GM18868 (cell line): ENCODE measurements around the gene NGFR.

Experiments
- ATAC-seq: cut with Tn5 transposase; IDR thresholded peaks from one replicate; pipeline ENCODE4 v1.9.1; 2021; ENCODE audit warnings: mild to moderate bottlenecking, moderate library complexity; ENCODE audit not compliant: unreplicated experiment

Gene NGFR, protein sequence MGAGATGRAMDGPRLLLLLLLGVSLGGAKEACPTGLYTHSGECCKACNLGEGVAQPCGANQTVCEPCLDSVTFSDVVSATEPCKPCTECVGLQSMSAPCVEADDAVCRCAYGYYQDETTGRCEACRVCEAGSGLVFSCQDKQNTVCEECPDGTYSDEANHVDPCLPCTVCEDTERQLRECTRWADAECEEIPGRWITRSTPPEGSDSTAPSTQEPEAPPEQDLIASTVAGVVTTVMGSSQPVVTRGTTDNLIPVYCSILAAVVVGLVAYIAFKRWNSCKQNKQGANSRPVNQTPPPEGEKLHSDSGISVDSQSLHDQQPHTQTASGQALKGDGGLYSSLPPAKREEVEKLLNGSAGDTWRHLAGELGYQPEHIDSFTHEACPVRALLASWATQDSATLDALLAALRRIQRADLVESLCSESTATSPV

DNA sequence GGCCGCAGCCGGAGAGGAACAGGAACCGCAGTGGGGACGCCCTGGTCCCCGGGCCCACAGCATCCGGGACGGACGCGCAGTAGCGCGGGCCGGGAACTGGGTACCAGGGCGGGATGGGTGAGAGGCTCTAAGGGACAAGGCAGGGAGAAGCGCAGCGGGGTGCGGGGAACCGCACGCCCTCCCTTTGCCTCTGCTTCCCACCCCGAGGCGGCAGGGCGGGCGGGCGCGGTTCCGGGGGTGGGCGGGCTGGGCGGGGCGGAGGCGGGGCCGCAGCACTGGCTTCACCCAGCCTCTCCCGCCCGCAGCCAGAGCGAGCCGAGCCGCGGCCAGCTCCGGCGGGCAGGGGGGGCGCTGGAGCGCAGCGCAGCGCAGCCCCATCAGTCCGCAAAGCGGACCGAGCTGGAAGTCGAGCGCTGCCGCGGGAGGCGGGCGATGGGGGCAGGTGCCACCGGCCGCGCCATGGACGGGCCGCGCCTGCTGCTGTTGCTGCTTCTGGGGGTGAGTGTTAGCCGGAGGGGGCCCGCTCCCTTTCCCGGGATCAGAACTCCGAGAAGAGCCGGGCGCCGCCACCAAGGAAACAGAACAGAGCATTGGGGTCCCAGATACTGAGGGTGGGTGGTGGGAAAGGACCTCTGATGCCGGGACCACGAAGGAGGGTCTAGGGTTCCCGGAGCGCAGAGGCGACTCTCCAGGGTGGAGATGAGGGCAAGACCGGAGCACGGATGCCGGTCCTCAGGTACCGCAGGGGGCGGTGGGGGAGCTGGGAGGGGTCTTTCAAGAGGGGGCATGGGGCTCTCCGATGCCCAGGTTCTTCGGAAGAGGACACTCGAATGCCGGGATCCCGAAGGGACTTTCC, at the start of gene NGFR:
TSS of gene NGFR (plus strand) at position 308 of the 856 bp plus-strand sequence. CDS start at position 433, 125 bp downstream.
- ATAC-seq, result no peak

DNA sequence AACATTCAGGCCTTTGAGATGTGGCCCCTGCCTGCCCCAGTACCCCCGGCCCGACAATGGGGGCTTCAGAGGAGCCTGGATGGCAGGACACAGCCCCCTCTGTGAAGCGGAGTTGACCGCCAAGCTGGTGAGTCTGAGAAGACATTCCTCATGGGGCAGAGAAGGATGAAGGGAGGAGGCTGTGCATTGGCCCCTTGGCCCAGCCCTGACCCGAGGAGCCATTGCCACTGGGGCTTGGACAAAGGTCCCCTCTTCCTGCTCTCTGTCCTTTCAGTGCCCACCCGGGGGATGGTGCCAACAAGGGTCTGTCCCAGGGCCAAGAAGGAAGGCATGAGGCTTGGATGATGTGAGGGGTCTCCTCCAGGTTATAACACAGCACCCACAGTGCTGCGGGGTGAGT, 49.5 kb upstream of the NGFR start:
- ATAC-seq, result no peak

DNA sequence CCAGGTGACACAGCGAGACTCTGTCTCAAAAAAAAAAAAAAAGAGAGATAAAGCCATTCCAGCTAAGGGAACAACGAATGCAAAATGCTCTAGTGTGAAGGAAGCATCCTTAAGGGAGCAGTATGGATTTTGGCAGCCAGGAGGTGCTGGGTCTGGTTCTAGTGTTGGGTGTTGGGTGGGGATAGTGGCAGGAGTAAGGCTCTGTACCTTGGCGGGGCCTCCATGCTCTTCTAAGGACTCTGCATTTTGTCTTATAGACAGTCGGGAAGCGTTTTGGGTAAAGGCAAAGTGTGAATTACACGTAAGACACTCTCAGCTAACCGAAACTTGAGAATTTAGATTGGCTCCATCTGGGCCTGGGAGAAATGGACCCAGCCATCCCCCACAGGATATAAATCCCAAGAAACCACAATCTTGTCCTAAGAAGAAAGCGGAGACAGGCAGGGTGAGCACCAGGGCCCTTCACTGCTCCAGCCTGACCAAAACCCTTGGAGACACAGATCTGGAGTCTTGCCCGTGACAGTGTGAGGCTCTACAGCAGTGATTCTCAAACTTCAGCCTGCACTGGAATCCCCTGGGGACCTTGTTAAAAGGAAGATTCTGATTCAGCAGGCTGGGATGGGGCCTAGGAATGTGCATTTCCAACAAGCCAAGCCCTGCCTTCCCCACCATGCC, 47.3 kb upstream of the NGFR start:
- ATAC-seq, result no peak

DNA sequence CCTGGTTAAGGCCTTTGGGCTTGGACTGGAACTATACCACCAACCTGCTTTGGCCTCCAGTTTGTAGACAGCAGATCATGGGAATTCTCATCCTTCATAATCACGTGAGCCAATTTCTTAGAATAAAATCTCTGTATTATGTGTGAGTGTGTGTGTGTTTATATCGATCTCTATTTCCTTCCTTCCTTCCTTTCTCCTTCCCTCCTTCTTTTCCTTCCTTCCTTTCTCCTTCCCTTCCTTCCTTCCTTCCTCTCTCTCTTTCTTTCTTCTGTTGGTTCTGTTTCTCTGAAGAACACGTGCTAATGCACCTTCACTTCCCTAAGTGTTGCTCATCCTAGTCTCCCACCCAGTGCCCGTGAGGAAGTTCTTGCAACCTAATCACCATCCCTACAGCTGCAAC, 44.9 kb upstream of the NGFR start:
- no peak for ATAC-seq

DNA sequence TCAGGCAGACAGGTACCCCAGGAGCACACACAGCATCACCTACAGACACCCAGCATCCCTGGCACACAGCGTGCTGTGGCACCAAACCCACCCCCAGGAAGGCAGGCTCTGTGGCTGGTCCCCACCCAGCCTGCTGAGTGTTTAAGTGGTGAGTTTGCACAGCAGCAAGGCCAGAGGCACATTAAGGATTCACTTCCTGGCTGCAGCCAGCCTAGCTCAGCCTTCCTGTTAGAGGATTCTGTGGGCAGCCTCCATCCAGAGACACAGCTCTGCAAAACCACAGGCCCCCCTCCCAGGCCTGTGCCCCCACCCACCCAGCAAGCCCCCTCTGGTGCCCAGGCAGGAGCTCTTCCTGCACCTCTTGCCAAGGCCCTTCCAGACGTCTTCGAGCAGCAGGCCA, 44.4 kb upstream of the NGFR start:
- ATAC-seq, result no peak

DNA sequence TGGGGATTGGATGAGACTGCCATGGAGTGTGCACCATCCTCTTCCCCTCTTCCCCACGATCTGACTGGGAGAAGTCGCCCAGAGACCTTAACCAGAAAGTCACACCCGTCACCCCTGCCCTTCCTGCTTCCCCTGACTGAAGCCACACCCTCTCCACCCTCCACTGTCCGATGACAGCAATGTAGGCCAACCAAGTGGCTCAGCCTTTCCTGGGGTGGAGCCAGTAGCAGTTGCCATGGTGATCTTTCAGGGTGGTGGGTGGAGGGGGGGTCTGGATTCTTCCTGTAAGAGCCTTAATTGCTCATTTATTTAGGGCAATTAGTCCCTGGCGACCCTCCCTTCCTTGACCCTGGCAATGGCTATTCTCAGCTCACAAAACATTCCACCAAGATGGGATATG, 42.9 kb upstream of the NGFR start:
- ATAC-seq, result no peak

DNA sequence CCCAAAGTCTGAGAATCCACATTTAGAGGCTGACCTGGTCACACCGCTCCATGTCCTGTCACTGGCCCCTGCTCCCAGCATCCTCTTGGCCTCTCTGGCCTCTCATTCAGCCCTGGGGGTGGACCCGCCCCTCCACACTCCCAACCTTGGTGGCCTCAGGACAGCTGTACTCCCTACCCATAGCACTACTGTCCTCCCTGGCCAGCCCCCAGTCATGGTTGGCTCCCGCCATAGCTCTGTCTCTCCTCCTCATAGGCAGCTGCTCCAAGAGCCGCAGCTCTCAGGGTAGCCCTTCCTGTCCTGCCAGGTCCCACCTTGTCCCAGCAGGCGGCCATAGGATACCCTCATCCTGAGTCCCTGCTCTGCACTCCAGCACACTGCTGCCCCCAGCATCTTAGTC, 42.4 kb upstream of the NGFR start:
- ATAC-seq, result no peak

DNA sequence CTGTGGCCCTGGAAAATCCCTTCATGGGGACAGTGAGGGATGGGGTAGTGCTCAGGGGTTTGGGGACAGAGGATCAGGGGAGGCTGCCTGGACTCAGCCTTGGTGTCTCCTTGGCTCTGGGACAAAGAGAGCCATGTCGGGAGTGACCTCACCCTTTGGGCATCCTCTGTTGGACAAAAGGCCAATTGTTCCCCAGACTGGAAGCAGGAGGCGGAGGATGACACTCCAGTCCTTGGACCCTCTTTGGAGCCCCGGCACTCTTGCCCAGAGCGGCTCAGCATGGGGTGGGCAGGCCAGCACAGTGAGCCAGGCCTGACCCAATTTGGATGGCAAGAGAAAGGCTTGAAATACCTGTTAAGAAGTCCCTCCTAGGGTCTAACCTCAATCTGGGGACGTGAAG, 41.0 kb upstream of the NGFR start:
- ATAC-seq, result no peak

DNA sequence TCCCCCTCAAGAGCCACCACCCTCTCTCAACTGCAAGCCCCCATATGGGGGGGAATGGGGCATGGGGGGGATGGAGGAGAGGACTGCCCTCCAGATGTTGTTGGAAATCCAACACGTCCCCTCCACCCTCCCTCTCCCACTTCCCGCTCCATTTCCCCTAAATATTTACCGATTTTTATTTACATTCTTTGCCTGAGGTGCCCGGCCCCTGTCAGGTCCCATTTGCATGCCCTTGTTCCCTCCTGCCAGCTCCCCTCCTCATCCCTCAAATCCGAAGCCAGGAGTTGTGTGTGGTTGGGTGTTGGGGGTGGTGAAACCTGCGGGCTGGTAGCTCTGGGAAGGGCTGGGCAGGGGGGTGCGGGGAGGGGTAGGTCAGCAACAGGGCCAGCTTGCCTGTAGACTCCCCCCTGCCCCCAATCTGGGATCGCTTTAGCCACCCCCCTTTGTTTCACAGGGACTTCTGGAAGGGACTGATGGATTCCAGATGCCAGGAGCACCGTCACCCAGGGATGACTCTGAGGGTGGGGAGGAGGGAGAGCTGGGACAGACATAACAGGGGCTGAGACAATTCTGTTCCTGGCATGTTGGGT, 39.7 kb upstream of the NGFR start:
- no peak for ATAC-seq

DNA sequence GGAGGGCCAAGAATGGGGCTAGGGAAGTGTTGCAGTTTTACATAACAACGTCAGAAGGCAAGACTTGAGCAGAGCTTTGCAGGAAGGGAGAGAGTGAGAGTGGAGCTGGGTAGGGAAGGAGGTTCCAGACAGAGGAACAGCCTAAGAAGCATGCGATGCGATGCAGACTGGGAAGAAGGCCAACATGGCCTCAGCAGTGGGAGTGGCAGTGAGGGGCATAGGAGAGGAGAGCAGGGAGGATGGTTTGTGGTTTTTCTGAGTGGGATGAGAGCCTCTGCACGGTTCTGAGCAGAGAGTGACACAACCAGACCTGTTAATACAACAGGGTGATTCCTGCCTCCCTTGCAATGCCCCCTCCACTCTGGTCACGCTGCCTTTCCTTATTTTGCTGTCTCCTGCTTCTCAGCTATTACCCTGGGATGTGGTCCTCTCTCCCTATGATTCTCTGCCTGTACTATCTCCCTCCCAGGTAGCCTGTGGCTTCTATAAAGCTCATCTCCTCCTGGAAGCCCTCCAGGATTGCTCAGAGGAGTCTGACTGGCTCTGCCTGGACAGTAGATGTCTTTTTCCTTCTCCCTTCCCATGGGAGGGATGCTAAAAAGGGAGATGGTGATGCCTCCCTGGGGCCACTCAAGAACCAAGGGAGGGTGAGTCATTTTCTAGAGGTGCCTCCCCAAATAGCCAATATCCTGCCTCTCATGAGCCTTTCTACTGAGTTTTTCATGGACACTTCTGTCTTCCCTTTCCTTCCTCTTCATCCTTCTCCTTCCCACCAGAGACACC, 38.7 kb upstream of the NGFR start:
- ATAC-seq, result no peak

DNA sequence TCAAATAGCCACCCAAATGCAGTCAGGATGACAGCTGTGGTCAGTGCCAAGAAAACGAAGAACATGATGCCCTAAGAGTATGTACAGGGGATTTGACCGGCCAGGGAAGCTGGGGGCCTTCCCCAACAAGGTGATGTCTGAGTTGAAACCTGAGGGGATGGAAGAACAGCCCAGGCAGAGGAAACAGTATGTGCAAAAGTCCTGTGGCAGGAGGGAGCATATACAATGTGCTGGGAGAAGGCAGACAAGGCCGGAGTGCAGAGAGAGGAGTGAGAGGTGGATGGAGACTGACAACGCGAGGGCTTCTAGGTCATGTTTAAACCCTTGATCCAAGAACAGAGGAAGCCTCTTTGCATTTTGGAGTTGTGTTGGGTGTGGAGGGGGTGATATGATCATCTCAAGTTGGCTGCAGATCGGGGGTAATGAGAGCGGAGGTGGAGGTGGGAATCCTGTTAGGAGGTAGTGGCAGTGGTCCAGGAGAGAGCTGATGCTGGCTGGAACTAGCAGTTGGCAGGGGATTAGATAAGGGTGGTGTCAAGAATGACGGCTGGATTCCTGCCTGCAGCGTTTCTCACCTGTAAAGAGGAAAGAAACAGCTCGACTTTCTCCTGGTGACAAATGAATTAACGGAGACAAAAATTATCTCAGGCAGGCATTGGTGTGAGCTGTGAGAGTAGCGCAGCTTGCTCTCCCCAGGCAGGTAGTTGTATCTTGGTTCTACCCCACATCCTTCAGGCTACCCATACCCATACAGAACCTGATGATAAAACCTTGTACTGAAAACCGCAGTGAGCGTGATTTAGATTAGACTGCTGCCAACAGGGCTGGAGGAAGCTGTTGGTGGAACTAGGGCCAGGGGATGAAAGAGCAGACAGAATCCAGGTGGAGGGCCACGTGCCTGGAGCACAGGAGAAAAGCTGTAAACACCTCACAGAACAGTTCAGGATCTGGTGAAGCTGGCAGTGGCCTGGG, 37.2 kb upstream of the NGFR start:
- no peak for ATAC-seq

DNA sequence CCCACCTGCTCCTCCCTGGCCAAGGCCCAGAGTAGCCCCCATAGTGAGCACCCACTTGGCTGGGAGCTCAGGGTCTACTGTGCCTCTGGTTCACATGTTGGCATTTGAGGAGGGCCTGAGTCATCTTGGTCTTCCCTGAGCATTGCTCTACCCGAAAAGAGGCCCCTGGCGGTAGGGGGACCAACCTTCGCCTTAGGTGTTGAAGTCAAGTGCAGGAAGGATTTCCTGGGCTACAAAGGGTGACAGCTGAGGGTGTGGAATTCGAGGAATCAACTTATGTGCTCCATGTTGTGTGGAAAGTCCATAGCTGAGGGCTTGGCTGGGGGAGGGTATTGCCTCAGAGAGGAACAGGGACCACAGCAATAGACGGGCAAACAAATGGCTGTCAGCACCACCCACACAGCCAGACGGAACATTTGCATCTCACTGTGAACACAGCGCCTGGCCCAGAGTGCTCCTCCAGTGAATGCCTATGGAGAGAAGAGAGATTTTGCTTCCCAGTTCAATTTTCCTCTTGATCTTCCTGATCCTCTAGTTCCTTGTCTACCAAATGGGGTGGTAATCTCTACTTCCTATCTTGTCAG, 35.6 kb upstream of the NGFR start:
- no peak for ATAC-seq

DNA sequence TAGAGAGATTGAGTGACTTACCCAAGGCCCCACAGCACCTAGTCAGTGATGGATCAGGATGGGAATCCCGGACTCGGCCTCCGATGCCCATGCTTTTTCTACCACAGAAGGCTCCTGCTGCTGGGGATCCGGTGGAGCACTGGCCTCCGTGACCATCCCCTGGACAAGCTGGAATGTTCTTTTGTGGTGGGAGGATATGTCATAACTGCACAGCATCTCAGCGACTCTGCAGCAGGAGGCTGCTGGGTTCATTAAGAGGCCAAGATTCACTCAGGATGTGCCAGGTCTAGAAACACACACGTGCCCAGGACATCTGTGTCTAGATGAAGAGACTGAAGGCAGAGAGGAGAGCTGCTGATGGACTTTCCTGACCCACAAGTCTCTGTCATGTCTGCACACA, 34.7 kb upstream of the NGFR start:
- no peak for ATAC-seq

DNA sequence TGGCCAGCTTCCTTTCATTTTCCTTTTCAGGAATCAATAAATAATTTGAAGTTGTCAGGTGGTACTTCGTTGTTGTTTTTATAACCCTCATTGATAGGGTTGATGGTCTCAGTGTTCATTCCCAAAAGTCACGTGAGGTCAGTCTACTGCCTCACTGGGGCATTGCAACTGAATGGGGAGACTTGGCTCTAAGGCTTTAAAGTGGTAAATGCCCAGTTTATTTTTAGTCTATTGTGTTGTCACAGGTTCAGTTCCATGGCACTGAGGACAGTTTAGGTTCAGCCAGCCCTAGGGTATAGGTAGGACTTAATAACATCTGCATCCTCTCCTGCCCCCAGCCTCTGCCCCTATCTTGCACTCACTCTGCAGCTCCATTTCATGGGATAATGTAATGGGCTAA, 33.5 kb upstream of the NGFR start:
- ATAC-seq, result no peak

DNA sequence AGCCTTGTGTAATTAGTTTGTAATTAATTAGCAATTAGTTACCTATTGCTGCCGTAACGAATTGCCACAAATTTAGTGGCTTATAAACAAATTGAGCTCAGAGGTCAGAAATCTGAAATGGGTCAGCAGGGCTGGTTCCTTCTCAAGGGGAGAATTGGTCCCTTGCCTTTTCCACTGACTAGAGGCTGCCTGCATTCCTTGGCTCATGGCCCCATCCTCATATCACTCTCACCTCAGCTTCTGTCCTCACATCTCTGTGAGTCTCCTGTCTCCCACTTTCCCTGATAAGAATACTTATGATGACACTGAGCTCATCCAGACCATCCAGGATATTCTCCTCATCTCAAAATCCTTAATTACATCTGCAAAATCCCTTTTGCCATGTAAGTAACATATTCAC, 31.0 kb upstream of the NGFR start:
- no peak for ATAC-seq

DNA sequence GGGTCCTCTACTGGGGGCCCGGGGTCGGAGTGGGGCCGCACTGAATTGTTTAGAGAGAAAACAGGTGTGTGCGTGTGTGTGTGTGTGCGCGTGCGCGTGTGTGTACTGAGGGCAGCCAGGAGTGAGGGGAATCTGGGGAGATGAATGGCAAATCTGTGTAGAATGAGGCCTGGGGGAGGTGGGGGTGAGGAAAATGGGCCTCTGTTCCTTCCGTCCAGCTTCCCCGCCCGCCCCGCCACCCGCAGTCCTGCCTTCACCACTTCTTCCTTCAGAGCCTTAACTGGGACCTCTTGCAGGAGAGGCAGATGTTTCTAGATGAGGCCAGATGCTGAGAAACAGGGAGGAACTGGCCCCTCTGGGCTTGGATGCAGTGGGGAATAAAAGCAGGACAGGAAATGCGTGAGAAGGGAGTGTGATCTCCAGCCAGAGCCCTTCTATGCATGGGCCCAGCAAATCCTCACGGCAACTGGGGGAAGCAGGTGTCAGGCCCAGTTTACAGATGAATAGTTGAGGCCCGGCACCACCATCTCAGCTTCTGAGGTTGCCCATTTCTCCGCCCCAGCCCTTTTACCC, 29.7 kb upstream of the NGFR start:
- ATAC-seq, result no peak

DNA sequence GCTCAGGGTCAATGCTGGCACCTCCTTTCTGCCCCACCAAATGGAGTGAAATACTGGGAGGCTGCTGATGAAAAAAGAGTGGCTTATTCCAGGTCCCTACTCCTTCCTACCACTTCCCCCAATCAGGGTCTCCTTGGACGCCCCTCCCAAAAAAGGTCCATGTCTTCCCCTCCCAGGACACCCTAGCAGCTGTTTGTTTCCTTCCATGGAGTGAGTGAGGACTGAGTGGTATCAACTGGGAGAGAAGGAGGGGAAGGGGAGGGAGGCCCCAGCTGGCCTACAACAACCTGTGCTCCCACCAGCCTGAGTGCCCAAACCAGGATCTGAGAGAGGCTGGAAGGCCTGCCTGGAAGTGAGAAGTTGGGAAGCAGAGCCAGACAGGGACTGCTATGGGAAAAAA, 28.7 kb upstream of the NGFR start:
- no peak for ATAC-seq

DNA sequence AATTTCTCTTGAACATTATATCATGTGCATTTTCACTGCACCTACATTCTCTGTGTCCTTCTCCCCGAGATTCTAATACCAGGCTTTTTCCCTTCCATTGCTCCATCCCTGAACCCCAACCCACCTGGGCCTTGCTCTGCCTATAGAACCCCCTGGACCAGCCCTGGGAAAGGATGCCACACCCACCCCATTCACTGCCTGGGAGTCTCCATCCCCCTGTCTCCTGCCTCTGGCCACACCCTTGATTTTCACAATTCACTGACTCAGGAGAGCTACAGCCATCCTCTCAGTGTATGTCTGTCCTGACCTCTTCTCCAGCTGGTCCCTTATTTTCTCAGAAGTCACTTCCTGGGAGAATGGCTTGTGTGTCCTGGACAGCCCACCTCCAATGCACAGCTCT, 27.9 kb upstream of the NGFR start:
- ATAC-seq, result no peak
